ENCODE data around the gene SVOPL. TPM values are rescaled to one million over a fixed set of nuclear protein-coding genes. Genes with fewer than 3 reads are reported as not detected.
A peak's percentile ranks its signal among the peaks of the same experiment; 100 is the strongest.

SVOPL gene
- total RNA-seq, 1 experiment from 2014 or later = not detected

GRCh38 chr7:138738551-138739335 lies 37.6 kb upstream of the SVOPL start:
- no peak overlapping the region for H3K4me3 ChIP-seq (replicated peaks in 1 of 2; ENCODE audit: low read depth in 1 of 2, low read length in 2 of 2)
- H3K36me3 ChIP-seq (ENCODE audit: control insufficient read depth in 1 of 2, insufficient read depth in 2 of 2, low read length in 2 of 2) = no peaks in the 10 kb centered on the region
- no peaks in the 10 kb centered on the region for H4K20me1 ChIP-seq (ENCODE audit: insufficient read depth)
- intact Hi-C loops (cut with micrococcal nuclease) = loop anchor here (1.0 to 10.0 kb wide), 6 partner anchors 290 to 1134 kb away; no protein-coding TSS in a partner anchor
- no peaks in the 10 kb centered on the region for H3K9me2 ChIP-seq (ENCODE audit: insufficient read depth)
- H2AFZ ChIP-seq (ENCODE audit: low read depth, low read length, poor library complexity, severe bottlenecking) = peak overlapping the region; percentile 91
- no peak overlapping the region for H3K27ac ChIP-seq (ENCODE audit: low read depth, low read length)
- ChIA-PET CTCF (interaction anchor here (0.6 to 2.1 kb wide), 18 partner anchors 9 to 1133 kb away, joined by 3 to 96 read pairs (median 5); partner anchors contain the start of gene TRIM24), RAD21 (ENCODE audit: low non-redundant PET in 1 of 2, low total read pairs in 2 of 2, uncharacterized antibody in 2 of 2, unreplicated experiment in 2 of 2) (interaction anchor here (1.4 to 2.2 kb wide), 2 partner anchors 577 kb away, joined by 7 to 18 read pairs; no protein-coding TSS in a partner anchor), POLR2A (interaction anchor here (0.8 to 1.0 kb wide), 2 partner anchors 14 to 577 kb away, joined by 3 read pairs; no protein-coding TSS in a partner anchor)
- peak; percentile 40; the same call in 1 of the 2 replicates for TF ChIP-seq MAX (IDR thresholded peaks at IDR 0.05)
- TF ChIP-seq CTCF (IDR thresholded peaks at IDR 0.05 in 2 of 3, conservative IDR thresholded peaks at IDR 0.05 in 1 of 3; ENCODE audit: borderline replicate concordance in 1 of 3, insufficient read depth in 1 of 3, low read depth in 2 of 3, low read length in 2 of 3) = peak; percentile 86 to 98 (median 93)
- no peak for TF ChIP-seq ZFX (IDR thresholded peaks at IDR 0.05)
- peak; percentile 29; the same call in 1 of the 2 replicates for TF ChIP-seq CBX3 (IDR thresholded peaks at IDR 0.05; ENCODE audit: low read depth)
- TF ChIP-seq POLR2AphosphoS5 (IDR thresholded peaks at IDR 0.05; ENCODE audit: low read depth, low read length) = no peak
- peak; percentile 98 for TF ChIP-seq RAD21 (IDR thresholded peaks at IDR 0.05; ENCODE audit: low read depth)
- peak; percentile 17 for TF ChIP-seq YY1 (IDR thresholded peaks at IDR 0.05; ENCODE audit: extremely low read depth, insufficient replicate concordance, low read depth, low read length)
- TF ChIP-seq REST (IDR thresholded peaks at IDR 0.05; ENCODE audit: low read depth) = no peak
- H3K4me1 ChIP-seq (ENCODE audit: control insufficient read depth in 1 of 2, insufficient read depth in 2 of 2, low read length in 2 of 2) = peaks cover 0 to 12% of the 10 kb centered on the region in 2 experiments; a peak in 2 of 4 replicates
- BruUV-seq (replicated peaks) = no TSS peak
- no peaks in the 10 kb centered on the region for H3K9me3 ChIP-seq (ENCODE audit: control insufficient read depth in 1 of 2, insufficient read depth in 1 of 2, low read depth in 1 of 2, low read length in 2 of 2)
- H3K79me2 ChIP-seq (ENCODE audit: insufficient read depth, low read length) = no peaks in the 10 kb centered on the region
- H3K27me3 ChIP-seq (ENCODE audit: insufficient read depth, low read length) = no peaks in the 10 kb centered on the region
- ATAC-seq (peak; percentile 93), DNase-seq (ENCODE audit: low read depth, low spot score) (peak; percentile 78)
- no peak overlapping the region for H3K9ac ChIP-seq (ENCODE audit: low read length)
- H3K4me2 ChIP-seq (ENCODE audit: low read length) = peak overlapping the region; percentile 27

Data from HCT116 (cell line).